ENCODE data around the gene ARHGAP31. TPM values are rescaled to one million over a fixed set of nuclear protein-coding genes. Genes with fewer than 3 reads are reported as not detected.

The ARHGAP31 gene
- total and polyA plus RNA-seq, 10 of the 15 experiments (the other 5 are each of a cell fraction or from before 2014, with no cell fraction given) = 0.97 to 29.8 (median 10.3) TPM

DNA sequence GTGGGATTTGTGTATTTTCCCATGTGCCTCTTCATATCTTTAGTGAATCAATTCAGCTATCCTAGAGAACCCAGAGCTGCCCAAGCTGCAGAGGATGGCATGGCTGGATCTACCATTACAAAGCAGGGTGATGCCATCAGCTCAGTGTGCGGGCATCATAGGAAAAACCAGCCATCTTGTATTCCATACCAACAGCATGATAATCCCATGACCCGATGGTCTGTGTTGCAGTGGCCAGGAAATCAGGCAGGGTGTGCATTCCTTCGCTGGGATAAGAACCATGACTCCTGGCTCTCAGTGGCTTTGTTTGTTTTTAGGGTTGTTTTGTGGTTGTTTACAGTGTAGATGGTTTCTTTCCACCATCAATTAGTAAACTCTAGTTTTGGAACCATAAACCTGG is 36.0 kb downstream of the ARHGAP31 start:
- H3K9me3 ChIP-seq (replicated peaks; ENCODE audit: control insufficient read depth, insufficient read depth, low read length) = no peaks in the 10 kb centered on the region; the same call in 2 of the 3 replicates
- DNase-seq (ENCODE audit: low read depth, low spot score) = no peak
- 97% methylated on average over 3 of the region's 3 CpGs for WGBS (ENCODE audit: insufficient coverage, insufficient replicate concordance, low lambda C conversion rate, missing lambda C conversion rate)
- intact Hi-C loops (cut with micrococcal nuclease; ENCODE audit: unreplicated experiment) (no loop called here), in situ Hi-C loops (cut with MboI) (no loop called here)
- no peak overlapping the region for H3K4me3 ChIP-seq
- no peak for ATAC-seq
- no peaks in the 10 kb centered on the region; a peak in 2 of 4 replicates for H3K36me3 ChIP-seq (ENCODE audit: control insufficient read depth in 2 of 2, insufficient read depth in 2 of 2, low read length in 1 of 2)
- H3K9ac ChIP-seq (ENCODE audit: control insufficient read depth, insufficient read depth, low read length) = no peak overlapping the region
- no TSS peak for BruUV-seq (replicated peaks)
- H3K27me3 ChIP-seq (replicated peaks in 1 of 2; ENCODE audit: control insufficient read depth in 2 of 2, insufficient read depth in 2 of 2, low read length in 1 of 2) = no peaks in the 10 kb centered on the region
- H4K20me1 ChIP-seq (ENCODE audit: control insufficient read depth, insufficient read depth) = no peaks in the 10 kb centered on the region
- no peaks in the 10 kb centered on the region; the same call in none of the 2 replicates for H3K79me2 ChIP-seq (ENCODE audit: control insufficient read depth, insufficient read depth, low read length)
- ChIA-PET SMC1A (ENCODE audit: uncharacterized antibody, unreplicated experiment) (interaction anchor here (0.6 to 1.4 kb wide), 8 partner anchors 8 to 89 kb away, joined by 3 to 5 read pairs (median 4); partner anchors contain the start of gene B4GALT4), CTCF (interaction anchor here (1.5 kb wide), 1 partner anchor 21 kb away, joined by 4 read pairs; no protein-coding TSS in a partner anchor), POLR2A (interaction anchor here (0.8 to 1.5 kb wide), 2 partner anchors 27 to 134 kb away, joined by 4 read pairs; no protein-coding TSS in a partner anchor), RAD21 (ENCODE audit: unreplicated experiment) (interaction anchor here (0.9 kb wide), 1 partner anchor 36 kb away, joined by 4 read pairs; the partner anchor contains the start of gene ARHGAP31)
- H3K27ac ChIP-seq (ENCODE audit: control insufficient read depth, insufficient read depth) = no peak overlapping the region
- no peak overlapping the region for H3K4me2 ChIP-seq (ENCODE audit: control insufficient read depth, insufficient read depth)
- no peak overlapping the region for H2AFZ ChIP-seq (ENCODE audit: control insufficient read depth, low read depth, low read length)
- H3K4me1 ChIP-seq (ENCODE audit: control insufficient read depth, insufficient read depth, low read length) = peaks cover 21% of the 10 kb centered on the region
- FAIRE-seq = no peak
- no peak for TF ChIP-seq REST (IDR thresholded peaks at IDR 0.05; ENCODE audit: low read depth, low read length)
- no peak for TF ChIP-seq E2F4 (IDR thresholded peaks at IDR 0.05; ENCODE audit: low read depth, low read length)
- no peak for TF ChIP-seq SP1 (IDR thresholded peaks at IDR 0.05; ENCODE audit: low read depth, low read length)
- no peak for TF ChIP-seq ZNF207 (IDR thresholded peaks at IDR 0.05; ENCODE audit: borderline replicate concordance)
- no peak for TF ChIP-seq CREB1 (IDR thresholded peaks at IDR 0.05; ENCODE audit: low read depth)
- TF ChIP-seq DPF2 (IDR thresholded peaks at IDR 0.05) = no peak
- no peak for TF ChIP-seq CBX5 (IDR thresholded peaks at IDR 0.05; ENCODE audit: low read depth)
- no peak for TF ChIP-seq ZNF24 (IDR thresholded peaks at IDR 0.05)
- TF ChIP-seq MAX (IDR thresholded peaks at IDR 0.05; ENCODE audit: low read depth, low read length) = no peak
- TF ChIP-seq, protein P1, sequence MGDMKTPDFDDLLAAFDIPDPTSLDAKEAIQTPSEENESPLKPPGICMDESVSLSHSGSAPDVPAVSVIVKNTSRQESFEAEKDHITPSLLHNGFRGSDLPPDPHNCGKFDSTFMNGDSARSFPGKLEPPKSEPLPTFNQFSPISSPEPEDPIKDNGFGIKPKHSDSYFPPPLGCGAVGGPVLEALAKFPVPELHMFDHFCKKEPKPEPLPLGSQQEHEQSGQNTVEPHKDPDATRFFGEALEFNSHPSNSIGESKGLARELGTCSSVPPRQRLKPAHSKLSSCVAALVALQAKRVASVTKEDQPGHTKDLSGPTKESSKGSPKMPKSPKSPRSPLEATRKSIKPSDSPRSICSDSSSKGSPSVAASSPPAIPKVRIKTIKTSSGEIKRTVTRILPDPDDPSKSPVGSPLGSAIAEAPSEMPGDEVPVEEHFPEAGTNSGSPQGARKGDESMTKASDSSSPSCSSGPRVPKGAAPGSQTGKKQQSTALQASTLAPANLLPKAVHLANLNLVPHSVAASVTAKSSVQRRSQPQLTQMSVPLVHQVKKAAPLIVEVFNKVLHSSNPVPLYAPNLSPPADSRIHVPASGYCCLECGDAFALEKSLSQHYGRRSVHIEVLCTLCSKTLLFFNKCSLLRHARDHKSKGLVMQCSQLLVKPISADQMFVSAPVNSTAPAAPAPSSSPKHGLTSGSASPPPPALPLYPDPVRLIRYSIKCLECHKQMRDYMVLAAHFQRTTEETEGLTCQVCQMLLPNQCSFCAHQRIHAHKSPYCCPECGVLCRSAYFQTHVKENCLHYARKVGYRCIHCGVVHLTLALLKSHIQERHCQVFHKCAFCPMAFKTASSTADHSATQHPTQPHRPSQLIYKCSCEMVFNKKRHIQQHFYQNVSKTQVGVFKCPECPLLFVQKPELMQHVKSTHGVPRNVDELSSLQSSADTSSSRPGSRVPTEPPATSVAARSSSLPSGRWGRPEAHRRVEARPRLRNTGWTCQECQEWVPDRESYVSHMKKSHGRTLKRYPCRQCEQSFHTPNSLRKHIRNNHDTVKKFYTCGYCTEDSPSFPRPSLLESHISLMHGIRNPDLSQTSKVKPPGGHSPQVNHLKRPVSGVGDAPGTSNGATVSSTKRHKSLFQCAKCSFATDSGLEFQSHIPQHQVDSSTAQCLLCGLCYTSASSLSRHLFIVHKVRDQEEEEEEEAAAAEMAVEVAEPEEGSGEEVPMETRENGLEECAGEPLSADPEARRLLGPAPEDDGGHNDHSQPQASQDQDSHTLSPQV (IDR thresholded peaks at IDR 0.05) = no peak
- TF ChIP-seq, protein P2, sequence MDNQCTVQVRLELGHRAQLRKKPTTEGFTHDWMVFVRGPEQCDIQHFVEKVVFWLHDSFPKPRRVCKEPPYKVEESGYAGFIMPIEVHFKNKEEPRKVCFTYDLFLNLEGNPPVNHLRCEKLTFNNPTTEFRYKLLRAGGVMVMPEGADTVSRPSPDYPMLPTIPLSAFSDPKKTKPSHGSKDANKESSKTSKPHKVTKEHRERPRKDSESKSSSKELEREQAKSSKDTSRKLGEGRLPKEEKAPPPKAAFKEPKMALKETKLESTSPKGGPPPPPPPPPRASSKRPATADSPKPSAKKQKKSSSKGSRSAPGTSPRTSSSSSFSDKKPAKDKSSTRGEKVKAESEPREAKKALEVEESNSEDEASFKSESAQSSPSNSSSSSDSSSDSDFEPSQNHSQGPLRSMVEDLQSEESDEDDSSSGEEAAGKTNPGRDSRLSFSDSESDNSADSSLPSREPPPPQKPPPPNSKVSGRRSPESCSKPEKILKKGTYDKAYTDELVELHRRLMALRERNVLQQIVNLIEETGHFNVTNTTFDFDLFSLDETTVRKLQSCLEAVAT (IDR thresholded peaks at IDR 0.05) = no peak
- no peak for TF ChIP-seq IRF4 (IDR thresholded peaks at IDR 0.05; ENCODE audit: low read depth, low read length)
- TF ChIP-seq ATF7 (IDR thresholded peaks at IDR 0.05; ENCODE audit: low read depth) = no peak
- no peak for TF ChIP-seq BMI1 (IDR thresholded peaks at IDR 0.05; ENCODE audit: borderline replicate concordance)
- TF ChIP-seq NFIC (IDR thresholded peaks at IDR 0.05; ENCODE audit: low read depth, low read length) = no peak
